NCI-H1694 (cell line): ENCODE data around the gene GCK.

Source experiments
- DNase-seq: peaks from one replicate; lab custom pipeline; 2025; lab: John Stamatoyannopoulos, UW

GCK gene

GRCh38 chr7:44116789-44117666 is 72.2 kb downstream of the GCK start:
- no peak for DNase-seq

GRCh38 chr7:44116087-44116788 is 73.0 kb downstream of the GCK start:
- DNase-seq, result no peak

GRCh38 chr7:44114586-44115310 is 74.5 kb downstream of the GCK start:
- DNase-seq, result no peak

- no peak for DNase-seq
Measured at GRCh38 chr7:44113764-44114354, 75.4 kb downstream of the GCK start.

- DNase-seq, result no peak
Measured at GRCh38 chr7:44112997-44113763, 76.1 kb downstream of the GCK start.

- DNase-seq, result no peak
Measured at GRCh38 chr7:44112231-44112996, 76.8 kb downstream of the GCK start.

GRCh38 chr7:44111761-44112160 is 77.5 kb downstream of the GCK start:
- no peak for DNase-seq

GRCh38 chr7:44110719-44111635 is 78.3 kb downstream of the GCK start:
- DNase-seq, result peak; percentile 78

GRCh38 chr7:44109991-44110390 is 79.2 kb downstream of the GCK start:
- DNase-seq, result no peak

- no peak for DNase-seq
Measured at GRCh38 chr7:44108768-44109750, 80.2 kb downstream of the GCK start.

- DNase-seq, result no peak
Measured at GRCh38 chr7:44107961-44108767, 81.1 kb downstream of the GCK start.

- DNase-seq, result no peak
Measured at GRCh38 chr7:44107116-44107960, 81.9 kb downstream of the GCK start.

- no peak for DNase-seq
Measured at GRCh38 chr7:44106311-44107065, 82.8 kb downstream of the GCK start.

- DNase-seq, result no peak
Measured at GRCh38 chr7:44105832-44106231, 83.4 kb downstream of the GCK start.

- no peak for DNase-seq
Measured at GRCh38 chr7:44104860-44105771, 84.1 kb downstream of the GCK start.
